ENCODE results near the gene ZNF506.
A peak's percentile ranks its signal among the peaks of the same experiment; 100 is the strongest.

ZNF506 gene

DNA sequence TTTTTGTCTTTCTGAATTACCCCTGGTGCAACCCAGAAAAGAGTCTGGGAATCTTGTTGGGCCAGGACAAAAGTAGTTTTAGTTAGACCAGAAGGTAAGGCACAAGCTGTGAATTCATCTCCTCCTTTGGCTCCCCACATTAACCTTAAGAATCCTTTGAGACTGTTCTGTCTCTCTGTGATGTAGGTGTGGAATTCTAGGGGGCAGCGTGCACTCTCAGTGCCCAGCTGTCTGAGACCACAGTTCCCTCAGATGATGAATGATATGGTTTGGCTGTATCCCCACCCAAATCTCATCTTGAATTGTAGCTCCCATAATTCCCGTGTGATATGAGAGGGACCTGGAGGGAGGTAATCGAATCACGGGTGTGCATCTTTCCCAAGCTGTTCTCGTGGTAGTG lies 43.9 kb downstream of the ZNF506 start:
- no peak overlapping the region for H2BK12ac ChIP-seq (ENCODE audit: low read length in 2 of 2)
- H3K14ac ChIP-seq (ENCODE audit: low read length in 2 of 2): no peak overlapping the region
- 85% methylated on average over 2 of the region's 5 CpGs for WGBS
- H3K4me3 ChIP-seq (ENCODE audit: insufficient read depth in 1 of 2, low read depth in 1 of 2, low read length in 2 of 2): peak overlapping the region in 1 of 2 experiments; percentile 96
- no peak overlapping the region for H2BK120ac ChIP-seq (ENCODE audit: low read depth, low read length)
- peaks cover 21% of the 10 kb centered on the region for H3K79me1 ChIP-seq (replicated peaks; ENCODE audit: low read length, poor library complexity, severe bottlenecking)
- peaks cover 7 to 13% of the 10 kb centered on the region in 2 experiments for H3K36me3 ChIP-seq (ENCODE audit: control insufficient read depth in 1 of 2, insufficient read depth in 2 of 2, low read depth in 1 of 2, low read length in 2 of 2)
- H3K4ac ChIP-seq (ENCODE audit: low read depth in 1 of 2, low read length in 2 of 2): peak overlapping the region in 1 of 2 experiments; percentile 4
- H3K9me3 ChIP-seq (ENCODE audit: control insufficient read depth, low read length): peaks cover 31% of the 10 kb centered on the region
- no peak overlapping the region for H2BK5ac ChIP-seq (ENCODE audit: low read depth, low read length, poor library complexity, severe bottlenecking)
- no peak overlapping the region for H4K91ac ChIP-seq (ENCODE audit: low read length)
- H3K23ac ChIP-seq (ENCODE audit: low read length in 2 of 2): no peak overlapping the region
- no peak for DNase-seq
- H3K27ac ChIP-seq (ENCODE audit: low read length, poor library complexity, severe bottlenecking): no peak overlapping the region
- no peak overlapping the region for H2AK5ac ChIP-seq (ENCODE audit: low read length, severe bottlenecking)
- no peaks in the 10 kb centered on the region for H3K4me1 ChIP-seq (ENCODE audit: control insufficient read depth, insufficient read depth, low read depth, low read length)
- H3K9ac ChIP-seq (ENCODE audit: low read length): no peak overlapping the region
- no peak overlapping the region for H3K4me2 ChIP-seq (ENCODE audit: low read length, poor library complexity, severe bottlenecking)
- no peak overlapping the region for H2BK15ac ChIP-seq (ENCODE audit: low read depth, poor library complexity, severe bottlenecking)
- no peaks in the 10 kb centered on the region for H3K27me3 ChIP-seq (ENCODE audit: control insufficient read depth in 1 of 2, insufficient read depth in 1 of 2, low read length in 2 of 2)
- no peak overlapping the region for H4K8ac ChIP-seq (ENCODE audit: low read length)
- H2AFZ ChIP-seq (ENCODE audit: low read depth, low read length): no peak overlapping the region
- no peak overlapping the region for H3K18ac ChIP-seq (ENCODE audit: low read depth in 1 of 2, low read length in 2 of 2)

DNA sequence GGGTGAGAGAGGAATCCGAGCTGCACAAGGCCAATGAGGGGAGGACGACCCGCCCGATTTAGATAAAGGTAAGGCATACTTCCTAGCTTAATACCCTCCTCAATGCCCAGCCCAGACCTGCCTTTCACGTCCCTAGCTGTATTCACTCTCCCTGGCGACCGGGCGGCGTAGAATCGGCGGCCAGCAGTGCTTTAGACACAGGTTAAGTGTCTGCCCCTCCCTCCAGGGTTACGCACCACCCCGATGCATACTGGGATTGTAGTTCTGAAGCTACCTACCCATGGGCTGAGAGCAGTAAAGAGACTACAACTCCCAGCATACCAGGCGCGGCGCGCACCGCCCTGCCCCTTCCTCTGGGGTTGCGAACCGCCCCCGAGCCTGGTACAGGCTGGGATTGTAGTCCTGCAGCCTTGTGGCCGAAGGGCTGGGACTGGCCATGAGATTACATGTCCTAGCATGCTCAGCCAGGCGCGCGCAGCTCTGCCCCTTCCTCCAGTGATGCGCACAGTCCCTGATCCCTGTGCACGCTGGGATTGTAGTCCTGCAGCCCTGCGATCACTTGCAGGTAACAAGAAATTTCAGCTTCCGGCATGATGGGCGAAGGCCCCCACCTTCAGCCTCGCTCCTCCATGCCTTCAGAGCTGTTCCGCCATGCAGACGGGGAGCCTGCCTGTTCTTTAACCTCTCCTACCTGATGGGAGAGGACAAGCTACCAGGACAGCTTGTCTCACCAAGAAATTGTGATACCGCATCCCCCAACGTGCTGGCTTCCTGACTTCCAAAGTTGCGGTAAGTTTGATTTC lies 45.1 kb downstream of the ZNF506 start:
- no peak overlapping the region for H2BK5ac ChIP-seq (ENCODE audit: low read depth, low read length, poor library complexity, severe bottlenecking)
- H3K23ac ChIP-seq (ENCODE audit: low read length in 2 of 2): no peak overlapping the region
- peak overlapping the region; percentile 92 for H4K8ac ChIP-seq (ENCODE audit: low read length)
- peak overlapping the region; percentile 24 for H4K91ac ChIP-seq (ENCODE audit: low read length)
- peaks cover 21% of the 10 kb centered on the region for H3K9me3 ChIP-seq (ENCODE audit: control insufficient read depth, low read length)
- peak; percentile 100 for DNase-seq
- peak overlapping the region; percentile 95 for H3K9ac ChIP-seq (ENCODE audit: low read length)
- no peak overlapping the region for H3K4ac ChIP-seq (ENCODE audit: low read depth in 1 of 2, low read length in 2 of 2)
- no peak overlapping the region for H2BK120ac ChIP-seq (ENCODE audit: low read depth, low read length)
- peak overlapping the region; percentile 85 for H3K27ac ChIP-seq (ENCODE audit: low read length, poor library complexity, severe bottlenecking)
- peak overlapping the region; percentile 49 to 92 for H3K18ac ChIP-seq (ENCODE audit: low read depth in 1 of 2, low read length in 2 of 2)
- H2BK15ac ChIP-seq (ENCODE audit: low read depth, poor library complexity, severe bottlenecking): no peak overlapping the region
- 1% methylated on average over 36 of the region's 36 CpGs for WGBS
- H3K36me3 ChIP-seq (ENCODE audit: control insufficient read depth in 1 of 2, insufficient read depth in 2 of 2, low read depth in 1 of 2, low read length in 2 of 2): peaks cover 3 to 13% of the 10 kb centered on the region in 2 experiments
- peaks cover 21% of the 10 kb centered on the region for H3K79me1 ChIP-seq (replicated peaks; ENCODE audit: low read length, poor library complexity, severe bottlenecking)
- H3K27me3 ChIP-seq (ENCODE audit: control insufficient read depth in 1 of 2, insufficient read depth in 1 of 2, low read length in 2 of 2): no peaks in the 10 kb centered on the region
- peak overlapping the region; percentile 69 to 96 for H3K4me3 ChIP-seq (ENCODE audit: insufficient read depth in 1 of 2, low read depth in 1 of 2, low read length in 2 of 2)
- H2BK12ac ChIP-seq (ENCODE audit: low read length in 2 of 2): no peak overlapping the region
- no peak overlapping the region for H2AK5ac ChIP-seq (ENCODE audit: low read length, severe bottlenecking)
- H3K4me1 ChIP-seq (ENCODE audit: control insufficient read depth, insufficient read depth, low read depth, low read length): no peaks in the 10 kb centered on the region
- H2AFZ ChIP-seq (ENCODE audit: low read depth, low read length): peak overlapping the region; percentile 33
- peak overlapping the region in 1 of 2 experiments; percentile 87 for H3K14ac ChIP-seq (ENCODE audit: low read length in 2 of 2)
- peak overlapping the region; percentile 73 for H3K4me2 ChIP-seq (ENCODE audit: low read length, poor library complexity, severe bottlenecking)

DNA sequence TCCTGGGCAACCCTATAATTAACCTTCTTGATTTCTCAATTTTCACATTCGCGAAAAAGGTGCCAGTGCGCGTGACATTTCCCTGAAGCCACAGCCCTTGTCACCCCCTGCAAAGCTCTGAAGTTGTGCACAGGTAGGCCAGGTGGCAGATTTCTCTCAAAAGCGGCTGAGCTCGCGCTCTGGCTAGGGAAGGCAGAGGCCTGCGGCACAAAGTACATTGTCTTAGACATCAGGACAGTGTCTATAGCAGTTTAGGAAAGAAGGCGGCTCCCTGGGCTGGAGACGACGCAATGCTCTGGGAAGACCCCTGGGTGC lies 45.7 kb downstream of the ZNF506 start:
- Histone ChIP-seq H3K9ac (ENCODE audit: low read length) (peak overlapping the region; percentile 95), H2BK120ac (ENCODE audit: low read depth, low read length) (no peak overlapping the region), H3K27ac (ENCODE audit: low read length, poor library complexity, severe bottlenecking) (peak overlapping the region; percentile 39), H4K8ac (ENCODE audit: low read length) (peak overlapping the region; percentile 92), H4K91ac (ENCODE audit: low read length) (peak overlapping the region; percentile 24), H3K23ac (ENCODE audit: low read length in 2 of 2) (no peak overlapping the region), H3K4me1 (ENCODE audit: control insufficient read depth, insufficient read depth, low read depth, low read length) (no peaks in the 10 kb centered on the region), H3K18ac (ENCODE audit: low read depth in 1 of 2, low read length in 2 of 2) (peak overlapping the region; percentile 9 to 49), H3K27me3 (ENCODE audit: control insufficient read depth in 1 of 2, insufficient read depth in 1 of 2, low read length in 2 of 2) (no peaks in the 10 kb centered on the region), H2AFZ (ENCODE audit: low read depth, low read length) (peak overlapping the region; percentile 6), H3K4me3 (ENCODE audit: insufficient read depth in 1 of 2, low read depth in 1 of 2, low read length in 2 of 2) (peak overlapping the region; percentile 62 to 96), H2AK5ac (ENCODE audit: low read length, severe bottlenecking) (no peak overlapping the region), H2BK12ac (ENCODE audit: low read length in 2 of 2) (no peak overlapping the region), H3K36me3 (ENCODE audit: control insufficient read depth in 1 of 2, insufficient read depth in 2 of 2, low read depth in 1 of 2, low read length in 2 of 2) (peaks cover 3 to 13% of the 10 kb centered on the region in 2 experiments), H2BK5ac (ENCODE audit: low read depth, low read length, poor library complexity, severe bottlenecking) (peak overlapping the region; percentile 24), H3K4me2 (ENCODE audit: low read length, poor library complexity, severe bottlenecking) (peak overlapping the region; percentile 72), H3K79me1 (replicated peaks; ENCODE audit: low read length, poor library complexity, severe bottlenecking) (peaks cover 21% of the 10 kb centered on the region), H2BK15ac (ENCODE audit: low read depth, poor library complexity, severe bottlenecking) (no peak overlapping the region), H3K4ac (ENCODE audit: low read depth in 1 of 2, low read length in 2 of 2) (peak overlapping the region in 1 of 2 experiments; percentile 19), H3K9me3 (ENCODE audit: control insufficient read depth, low read length) (peaks cover 15% of the 10 kb centered on the region), H3K14ac (ENCODE audit: low read length in 2 of 2) (no peak overlapping the region)
- DNase-seq: no peak
- WGBS: 7% methylated on average over 11 of the region's 11 CpGs

DNA sequence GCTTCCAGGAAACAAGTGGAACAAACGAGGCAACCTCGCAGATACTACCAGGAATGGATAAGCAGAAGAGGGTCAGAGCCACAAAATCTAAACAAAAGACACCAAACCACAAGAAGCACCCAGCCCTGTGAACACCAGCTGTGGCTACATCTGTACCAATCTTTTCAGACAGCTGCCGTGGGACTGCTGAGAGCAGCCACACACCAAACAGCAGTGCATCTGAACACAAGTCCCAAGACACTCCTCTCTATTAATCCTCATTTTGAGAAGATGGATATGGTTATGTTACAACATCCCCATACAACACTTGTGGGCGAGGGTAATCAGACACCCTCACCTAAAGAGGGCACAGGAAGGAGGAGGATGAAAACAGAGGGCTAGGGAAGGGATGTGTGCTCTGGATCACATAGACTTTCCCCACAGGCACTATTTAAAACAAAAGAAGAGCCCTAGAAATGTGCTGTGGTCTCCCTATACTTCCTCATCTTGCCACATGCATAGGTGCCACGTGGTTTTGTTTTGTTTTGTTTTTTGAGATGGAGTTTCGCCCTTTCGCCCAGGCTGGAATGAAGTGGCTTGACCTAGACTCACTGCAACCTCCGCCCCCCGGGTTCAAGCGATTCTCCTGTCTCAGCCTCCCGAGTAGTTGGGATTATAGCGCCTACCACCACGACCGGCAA lies 47.1 kb downstream of the ZNF506 start:
- Histone ChIP-seq H2BK5ac (ENCODE audit: low read depth, low read length, poor library complexity, severe bottlenecking) (no peak overlapping the region), H3K23ac (ENCODE audit: low read length in 2 of 2) (no peak overlapping the region), H3K36me3 (ENCODE audit: control insufficient read depth in 1 of 2, insufficient read depth in 2 of 2, low read depth in 1 of 2, low read length in 2 of 2) (peaks cover 3 to 9% of the 10 kb centered on the region in 2 experiments), H3K4me3 (ENCODE audit: insufficient read depth in 1 of 2, low read depth in 1 of 2, low read length in 2 of 2) (no peak overlapping the region), H3K14ac (ENCODE audit: low read length in 2 of 2) (no peak overlapping the region), H4K8ac (ENCODE audit: low read length) (no peak overlapping the region), H3K18ac (ENCODE audit: low read depth in 1 of 2, low read length in 2 of 2) (no peak overlapping the region), H3K4me2 (ENCODE audit: low read length, poor library complexity, severe bottlenecking) (no peak overlapping the region), H2AK5ac (ENCODE audit: low read length, severe bottlenecking) (no peak overlapping the region), H3K27me3 (ENCODE audit: control insufficient read depth in 1 of 2, insufficient read depth in 1 of 2, low read length in 2 of 2) (no peaks in the 10 kb centered on the region), H2BK15ac (ENCODE audit: low read depth, poor library complexity, severe bottlenecking) (no peak overlapping the region), H2AFZ (ENCODE audit: low read depth, low read length) (no peak overlapping the region), H4K91ac (ENCODE audit: low read length) (no peak overlapping the region), H2BK12ac (ENCODE audit: low read length in 2 of 2) (no peak overlapping the region), H3K9ac (ENCODE audit: low read length) (no peak overlapping the region), H3K4ac (ENCODE audit: low read depth in 1 of 2, low read length in 2 of 2) (no peak overlapping the region), H2BK120ac (ENCODE audit: low read depth, low read length) (no peak overlapping the region), H3K27ac (ENCODE audit: low read length, poor library complexity, severe bottlenecking) (no peak overlapping the region), H3K4me1 (ENCODE audit: control insufficient read depth, insufficient read depth, low read depth, low read length) (no peaks in the 10 kb centered on the region), H3K9me3 (ENCODE audit: control insufficient read depth, low read length) (peaks cover 7% of the 10 kb centered on the region), H3K79me1 (replicated peaks; ENCODE audit: low read length, poor library complexity, severe bottlenecking) (peaks cover 18% of the 10 kb centered on the region)
- WGBS: 92% methylated on average over 12 of the region's 14 CpGs
- DNase-seq: peak; percentile 37
